ENCODE measurements around the gene UACA.

The UACA gene

DNA sequence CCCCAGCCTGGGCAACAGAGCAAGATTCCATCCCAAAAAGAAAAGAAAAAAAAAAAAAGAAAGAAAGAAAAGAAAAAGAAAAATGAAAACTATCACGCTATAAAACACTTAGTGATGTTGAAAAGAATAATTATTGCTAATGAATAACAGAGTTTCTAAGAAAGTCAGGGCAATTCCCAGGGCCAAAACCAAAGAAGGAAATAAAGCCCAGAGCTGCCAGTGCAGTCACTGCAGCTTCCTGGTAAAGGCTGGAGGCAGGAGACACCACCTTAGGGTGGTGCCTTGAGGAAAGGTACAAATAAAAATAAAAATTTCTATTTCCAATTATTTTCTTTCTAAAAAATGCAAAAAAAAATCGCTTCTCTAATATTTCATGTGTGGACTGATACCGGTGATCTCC is 19.7 kb upstream of the UACA start:
- no peak for DNase-seq (ENCODE audit: low read depth in 2 of 2)

DNA sequence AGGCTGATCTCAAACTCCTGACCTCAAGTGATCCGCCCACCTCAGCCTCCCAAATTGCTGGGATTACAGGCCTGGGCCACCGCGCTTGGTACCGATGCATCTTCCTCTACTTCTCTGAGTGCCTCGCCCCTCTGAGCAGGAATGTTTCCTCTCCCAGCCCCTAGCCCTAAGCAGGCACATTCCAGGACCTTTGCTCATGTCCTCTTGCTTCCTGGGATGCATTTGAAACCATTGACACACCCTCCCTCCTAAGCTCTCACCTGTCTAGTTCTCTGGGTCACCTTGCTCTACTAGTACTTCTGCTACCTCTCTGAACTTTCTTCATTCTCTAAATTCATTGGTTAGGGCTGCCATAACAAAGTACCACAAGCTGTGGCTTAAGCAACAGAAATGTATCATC is 17.9 kb upstream of the UACA start:
- no peak for DNase-seq (ENCODE audit: low read depth in 2 of 2)

DNA sequence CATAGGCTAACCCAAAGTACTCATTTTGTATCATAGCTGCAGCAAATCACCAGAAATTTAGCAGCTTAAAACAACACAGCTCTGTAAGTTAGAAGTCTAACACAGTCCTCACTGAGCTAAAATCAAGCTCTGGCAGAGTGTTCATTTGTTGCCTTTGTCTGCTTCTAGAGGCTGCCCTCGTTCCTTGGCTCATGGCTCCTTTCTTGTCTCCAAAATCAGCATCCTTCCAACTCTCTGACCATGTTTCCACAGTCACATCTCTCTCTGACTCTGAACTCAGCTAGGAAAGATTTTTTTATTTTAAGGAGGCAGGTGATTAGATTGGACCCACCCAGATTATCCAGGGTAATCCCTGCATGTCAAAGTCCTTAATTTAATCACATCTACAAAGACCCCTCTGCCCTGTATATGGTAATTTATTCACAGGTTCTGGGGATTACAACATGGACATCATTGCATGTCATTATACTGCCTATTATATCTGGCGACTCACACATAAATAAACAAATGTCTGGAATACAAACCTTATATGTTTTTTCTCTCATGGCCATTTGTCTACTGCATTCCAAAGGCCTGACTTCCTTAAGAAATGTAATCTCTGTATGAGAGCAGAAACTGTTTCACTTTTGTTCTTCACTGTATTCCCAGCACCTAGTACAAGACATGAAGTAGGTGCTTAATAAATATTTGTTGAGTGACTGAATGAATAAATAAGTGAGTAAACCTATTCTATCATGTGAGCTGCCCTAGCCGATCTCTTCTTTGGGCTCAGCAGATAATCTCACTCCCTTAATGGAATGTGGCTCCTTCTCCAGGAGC is 15.1 kb upstream of the UACA start:
- no peak for DNase-seq (ENCODE audit: low read depth in 2 of 2)

DNA sequence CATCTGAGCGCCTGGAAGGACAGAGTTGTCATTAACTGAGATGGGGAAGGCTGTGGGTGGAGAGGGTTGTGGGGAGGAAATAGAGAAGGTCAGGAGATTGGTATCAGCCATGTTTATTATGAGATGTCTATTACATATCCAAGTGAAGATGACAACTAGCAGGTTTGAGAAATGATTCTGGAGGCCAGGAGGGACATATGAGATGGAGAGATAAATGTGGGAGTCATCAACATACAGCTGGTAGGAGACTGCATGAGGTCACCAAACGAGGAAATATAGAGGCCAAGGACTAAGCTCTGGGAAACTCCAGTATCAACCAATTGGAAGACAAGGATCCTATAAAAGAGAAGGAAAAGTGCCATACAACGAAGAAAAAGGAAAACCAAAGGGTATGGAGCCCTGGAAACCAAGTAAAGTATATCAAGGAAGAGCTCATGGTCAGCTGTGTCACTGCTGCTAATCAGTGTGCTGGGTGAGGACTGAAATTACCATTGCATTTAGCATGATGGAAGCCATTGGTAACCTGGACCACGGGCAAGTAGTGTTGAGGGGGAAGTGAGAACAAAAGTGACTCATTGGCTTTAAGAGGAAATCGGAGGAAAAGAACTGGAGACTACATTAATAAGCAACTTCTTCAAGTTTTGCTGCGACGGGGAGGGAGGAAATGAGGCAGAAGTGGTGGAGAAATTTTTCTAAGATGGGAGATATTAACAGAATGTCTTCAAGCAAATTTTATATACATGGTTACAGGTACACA is 14.0 kb upstream of the UACA start:
- no peak for DNase-seq (ENCODE audit: low read depth in 2 of 2)

DNA sequence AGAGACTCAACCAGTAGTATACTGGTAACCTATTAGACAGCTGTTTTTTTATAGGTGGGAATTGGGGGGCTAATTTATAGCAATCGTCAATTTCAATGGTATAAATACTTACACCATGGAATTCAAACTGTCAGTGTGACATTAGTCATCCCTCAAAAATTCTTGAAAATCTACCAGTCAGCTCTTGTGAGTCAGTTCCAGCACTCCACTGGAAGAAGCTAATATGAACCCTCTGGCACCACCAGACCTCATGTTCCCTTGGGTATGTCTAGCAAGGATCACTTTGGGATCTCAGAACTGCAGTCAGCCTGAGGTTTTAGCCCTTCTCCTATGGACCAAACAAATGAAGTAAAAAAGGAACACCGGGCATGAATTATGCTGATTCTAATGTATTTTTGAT is 11.8 kb upstream of the UACA start:
- DNase-seq (ENCODE audit: low read depth in 2 of 2): no peak

DNA sequence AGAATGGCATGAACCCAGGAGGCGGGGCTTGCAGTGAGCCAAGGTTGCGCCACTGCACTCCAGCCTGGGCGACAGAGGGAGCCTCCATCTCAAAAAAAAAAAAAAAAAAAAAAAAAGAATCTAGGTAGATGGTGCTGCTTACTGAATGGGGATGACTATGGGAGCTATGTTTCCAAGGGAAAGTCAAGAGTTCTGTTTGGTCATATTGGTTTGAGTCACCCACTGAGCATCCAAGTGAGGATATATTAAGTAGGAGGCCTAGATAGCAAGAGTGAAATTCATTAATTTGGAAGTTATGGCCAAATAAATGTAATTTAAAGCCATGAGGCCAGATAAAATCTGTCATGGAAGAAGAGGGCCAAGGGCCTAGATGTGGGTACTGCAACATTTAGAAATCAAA is 9.0 kb upstream of the UACA start:
- no peak for DNase-seq (ENCODE audit: low read depth in 2 of 2)

DNA sequence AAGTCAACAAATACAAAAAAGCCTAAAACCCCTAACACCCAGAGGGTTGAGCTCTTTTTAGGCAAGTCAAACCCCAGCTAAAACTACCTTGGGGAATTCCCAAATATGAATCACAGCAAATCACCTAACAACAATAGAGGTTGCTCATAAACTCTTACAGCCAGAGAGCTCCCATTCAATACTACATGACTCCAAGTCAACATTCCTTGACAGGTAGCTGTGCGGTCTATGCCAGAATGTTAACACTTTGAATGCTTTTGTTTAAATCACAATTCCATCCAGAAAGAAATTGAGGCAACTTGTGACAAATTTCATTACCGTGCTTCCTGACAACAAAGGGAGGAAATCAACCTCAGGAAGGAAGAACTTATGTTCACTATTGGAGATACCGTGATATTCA is 7.5 kb upstream of the UACA start:
- no peak for DNase-seq (ENCODE audit: low read depth in 2 of 2)

DNA sequence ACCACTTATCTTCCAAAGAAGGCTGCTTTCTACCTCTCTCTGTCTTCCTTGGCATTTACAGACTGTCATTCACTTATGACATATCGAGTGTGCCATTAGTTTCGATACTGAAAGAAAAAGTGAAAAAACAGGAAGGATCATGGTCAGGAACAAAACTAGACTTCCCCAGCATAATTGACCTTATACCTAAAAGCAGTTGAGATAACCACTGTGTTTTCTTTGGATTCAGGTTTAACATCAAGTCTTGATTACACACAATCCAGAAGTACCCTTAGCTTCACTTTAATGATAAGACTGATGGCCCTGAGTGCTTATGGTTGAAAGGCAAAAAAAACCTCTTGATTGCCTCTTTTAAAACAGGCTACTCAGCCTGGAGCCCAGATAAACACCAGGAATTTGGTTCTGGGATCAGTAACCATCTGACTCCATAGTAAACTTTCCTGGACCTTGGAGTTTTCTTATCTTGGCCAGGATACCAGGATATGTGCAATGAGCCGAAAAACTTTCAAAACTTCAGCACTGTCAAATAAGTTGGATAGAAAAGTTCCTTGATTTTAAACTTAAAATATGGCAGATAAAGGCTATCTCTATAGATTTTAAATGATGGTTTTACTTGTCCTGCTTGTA is 5.0 kb upstream of the UACA start:
- no peak for DNase-seq (ENCODE audit: low read depth in 2 of 2)

DNA sequence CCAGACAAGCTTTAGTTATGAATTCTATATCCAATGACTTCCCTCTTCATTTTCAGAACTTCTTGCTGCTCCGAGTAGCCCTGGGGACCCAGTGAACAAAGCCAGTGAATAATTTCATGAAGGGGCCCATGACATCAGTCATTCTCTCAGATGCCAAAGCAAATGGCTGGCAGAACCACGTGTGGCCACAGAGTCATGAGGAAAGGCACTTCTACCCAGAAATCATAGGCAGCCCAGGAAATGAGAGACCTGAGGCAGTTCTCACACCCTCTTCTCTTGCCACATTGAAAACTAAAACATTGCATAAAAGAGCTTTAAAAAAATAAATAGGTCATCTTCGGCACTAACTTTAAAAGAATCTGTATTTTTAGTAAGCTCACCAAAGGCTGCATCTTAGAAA is 4.3 kb upstream of the UACA start:
- no peak for DNase-seq (ENCODE audit: low read depth in 2 of 2)

DNA sequence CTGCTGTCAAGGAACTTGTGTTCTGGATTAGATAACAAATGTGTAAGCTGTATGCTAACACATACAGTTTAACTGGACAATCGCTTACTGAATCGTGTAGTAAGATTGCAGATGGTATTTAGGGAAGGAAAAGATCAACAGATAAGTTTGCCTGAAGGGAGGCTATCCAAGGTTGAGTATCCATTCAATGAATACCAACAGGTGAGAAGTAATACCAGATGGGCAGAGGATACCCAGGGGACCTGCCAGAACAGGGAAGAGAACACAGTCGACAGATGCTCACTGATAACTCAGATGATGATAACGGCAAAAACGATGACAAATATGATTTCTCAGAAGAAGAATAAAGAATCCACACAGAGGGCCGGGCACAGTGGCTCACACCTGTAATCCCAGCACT is 3.2 kb upstream of the UACA start:
- DNase-seq (ENCODE audit: low read depth in 2 of 2): no peak

DNA sequence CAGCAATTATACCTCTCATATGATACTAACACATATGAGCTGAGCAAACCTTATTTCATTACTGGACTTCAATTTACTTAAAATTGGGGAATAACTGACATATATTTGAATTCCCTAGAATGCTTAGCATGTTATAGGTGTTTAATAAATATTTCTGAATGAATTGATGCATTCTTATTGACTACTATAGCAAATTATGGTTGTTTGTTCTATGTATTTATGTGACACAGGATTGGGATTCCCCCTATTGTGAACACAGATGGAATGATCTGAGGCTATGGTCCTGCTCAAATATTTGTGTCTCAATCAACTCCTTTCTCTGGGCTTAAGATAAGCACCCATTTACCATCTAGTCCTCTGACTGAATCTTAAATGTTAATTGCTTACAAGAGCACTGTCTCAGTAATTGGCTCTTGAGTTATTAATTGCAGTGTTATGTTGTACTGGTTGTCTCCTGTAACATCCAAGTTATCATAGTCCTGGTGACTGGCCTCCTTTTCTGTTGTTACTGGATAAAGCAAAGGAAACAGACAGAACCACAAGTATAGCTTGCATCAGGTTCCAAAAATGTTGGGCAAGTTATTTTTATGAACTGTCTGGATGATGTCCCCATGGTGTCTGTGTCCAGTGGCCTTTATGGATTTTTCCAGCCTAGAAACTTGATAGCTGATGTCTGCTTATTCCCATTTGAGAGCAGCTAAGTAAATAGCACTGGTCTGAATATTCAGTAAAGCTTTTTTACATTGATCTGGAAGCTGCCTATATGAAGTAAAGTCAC is 2.3 kb upstream of the UACA start:
- DNase-seq (ENCODE audit: low read depth in 2 of 2): no peak

DNA sequence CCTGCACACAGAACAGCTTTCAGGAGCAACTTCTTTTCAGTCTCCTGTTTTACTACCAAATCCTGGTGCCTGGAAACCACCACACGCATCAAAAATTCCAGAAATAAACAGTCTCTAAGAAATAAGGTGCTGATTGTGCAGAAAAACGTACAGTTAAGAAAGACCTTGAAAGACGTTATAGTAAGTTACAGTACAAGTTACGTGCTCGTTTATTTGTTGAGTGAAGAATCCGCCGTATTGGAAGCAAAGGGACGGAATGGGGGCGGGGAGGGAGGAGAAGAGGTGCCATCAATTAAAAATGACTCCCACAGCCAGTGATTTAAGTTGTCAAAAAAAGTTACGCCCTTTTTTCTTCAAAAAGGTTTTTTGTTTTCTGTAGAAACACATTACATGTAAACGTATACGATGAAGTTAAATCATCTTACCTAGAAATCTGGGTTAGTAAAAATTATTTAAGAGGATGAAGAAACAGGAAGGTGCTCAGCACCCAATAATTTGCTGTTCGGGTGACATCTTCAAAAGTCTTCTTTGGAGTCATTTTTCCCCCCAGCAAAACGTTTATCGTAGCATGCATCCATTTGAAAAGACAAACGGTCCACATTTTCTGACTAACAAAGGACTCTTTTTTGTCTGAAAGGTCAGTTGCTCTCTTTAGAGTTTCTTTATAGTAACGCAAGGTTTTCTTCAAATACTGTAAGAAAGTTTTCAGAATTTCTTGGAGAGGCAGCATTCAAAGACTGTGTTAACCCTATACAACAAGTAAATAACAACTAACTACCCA is 782 bp upstream of the UACA start:
- DNase-seq (ENCODE audit: low read depth in 2 of 2): no peak

DNA sequence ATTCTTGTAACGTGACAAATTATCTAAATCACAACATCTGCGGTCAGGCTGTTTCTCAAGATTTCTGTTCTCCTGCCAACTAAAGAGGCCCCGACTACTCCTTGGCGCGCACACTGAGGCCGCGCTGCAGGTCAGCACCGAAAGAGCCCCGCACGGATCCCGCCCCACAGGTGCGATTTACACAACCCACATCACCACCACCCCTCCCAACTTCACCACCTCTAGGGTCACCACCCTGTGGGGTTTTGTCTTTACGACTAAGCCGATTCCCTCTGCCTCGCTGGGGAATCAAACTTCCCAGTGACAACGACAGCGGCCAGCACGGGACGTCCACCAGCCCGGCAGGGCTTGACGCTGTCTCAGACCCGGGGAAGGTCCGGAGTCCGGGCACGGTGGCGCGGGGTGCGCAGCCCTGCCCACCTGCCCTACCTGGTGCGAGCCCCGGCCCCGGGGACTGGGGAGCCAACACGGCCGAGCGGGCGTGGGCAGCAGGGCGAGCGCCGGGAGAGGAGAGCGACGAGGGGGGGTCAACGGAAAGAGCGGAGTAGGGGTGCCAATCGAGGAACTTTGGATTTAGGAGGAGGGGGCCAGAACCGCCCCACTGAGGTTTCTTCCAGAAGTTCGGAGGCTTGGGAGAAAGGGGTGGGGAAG is 764 bp downstream of the UACA start:
- no peak for DNase-seq (ENCODE audit: low read depth in 2 of 2)

DNA sequence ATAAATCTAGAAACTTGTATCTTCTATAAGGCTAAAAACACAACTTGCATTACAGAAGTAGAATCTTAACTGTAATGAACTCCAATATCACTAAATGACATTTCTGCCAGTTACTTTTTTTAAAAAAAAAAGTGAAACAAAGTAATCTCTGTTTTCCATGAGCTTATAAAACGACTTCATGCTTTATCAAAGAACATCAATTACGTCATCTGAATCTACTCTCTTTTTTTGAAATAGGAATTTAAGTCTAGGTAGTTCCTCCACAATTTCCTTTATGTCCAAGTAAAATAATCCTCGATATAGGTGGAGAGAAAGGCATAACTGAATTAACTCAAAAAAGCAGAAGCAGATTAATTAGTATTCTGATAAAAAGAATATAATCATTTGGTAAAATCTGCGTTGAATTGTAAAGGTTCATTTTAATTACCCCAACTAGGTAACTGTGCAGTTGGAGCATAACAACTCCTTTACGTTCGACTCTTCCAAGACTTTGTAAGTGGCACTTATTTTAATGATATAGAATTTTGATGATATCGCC is 1.4 kb downstream of the UACA start:
- DNase-seq (ENCODE audit: low read depth in 2 of 2): no peak

DNA sequence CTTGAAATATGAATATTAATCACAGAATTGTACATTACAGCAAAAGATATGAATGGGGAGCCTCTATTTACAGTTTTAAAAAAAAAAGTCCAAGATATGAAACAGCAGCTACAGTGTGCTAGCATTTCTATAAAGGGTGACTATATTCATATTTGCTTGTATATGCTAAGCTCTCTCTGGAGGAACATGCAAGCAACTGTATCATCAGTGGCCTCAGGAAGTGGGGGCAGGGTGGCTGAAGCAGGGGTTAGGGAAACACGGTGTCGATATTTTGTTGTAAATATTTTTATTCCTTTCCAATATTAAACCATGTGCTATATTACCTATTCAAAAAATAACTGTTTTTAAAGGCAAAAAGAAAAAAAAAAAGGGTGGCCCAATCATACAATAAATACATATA is 2.3 kb downstream of the UACA start:
- DNase-seq (ENCODE audit: low read depth in 2 of 2): no peak

DNA sequence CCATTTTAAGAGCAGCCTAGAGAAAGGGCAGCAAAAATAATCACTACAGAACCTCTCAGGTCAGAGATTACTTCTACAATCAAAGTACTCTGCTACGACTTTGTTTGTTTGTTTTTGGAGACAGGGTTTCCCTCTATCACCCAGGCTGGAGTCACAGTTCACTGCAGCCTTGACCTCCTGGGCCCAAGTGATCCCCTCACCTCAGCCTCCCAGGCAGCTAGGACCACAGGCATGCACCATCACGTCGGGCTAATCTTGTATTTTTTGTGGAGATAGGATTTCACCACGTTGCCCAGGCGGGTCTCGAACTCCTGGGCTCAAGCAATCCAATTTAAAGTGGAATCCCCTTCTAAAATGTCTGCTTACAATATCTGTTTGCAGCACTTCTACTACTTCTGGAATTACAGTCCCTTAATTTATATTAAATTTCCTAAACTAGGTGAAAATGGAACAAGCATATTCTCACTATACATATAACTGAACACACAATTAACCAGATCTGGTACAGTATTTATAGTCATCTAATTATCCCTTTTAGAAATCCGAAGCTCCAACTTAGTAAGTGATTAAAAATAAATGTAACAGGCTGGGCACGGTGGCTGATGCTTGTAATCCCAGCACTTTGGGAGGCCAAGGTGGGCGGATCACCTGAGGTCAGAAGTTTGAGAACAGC is 4.4 kb downstream of the UACA start:
- no peak for DNase-seq (ENCODE audit: low read depth in 2 of 2)

DNA sequence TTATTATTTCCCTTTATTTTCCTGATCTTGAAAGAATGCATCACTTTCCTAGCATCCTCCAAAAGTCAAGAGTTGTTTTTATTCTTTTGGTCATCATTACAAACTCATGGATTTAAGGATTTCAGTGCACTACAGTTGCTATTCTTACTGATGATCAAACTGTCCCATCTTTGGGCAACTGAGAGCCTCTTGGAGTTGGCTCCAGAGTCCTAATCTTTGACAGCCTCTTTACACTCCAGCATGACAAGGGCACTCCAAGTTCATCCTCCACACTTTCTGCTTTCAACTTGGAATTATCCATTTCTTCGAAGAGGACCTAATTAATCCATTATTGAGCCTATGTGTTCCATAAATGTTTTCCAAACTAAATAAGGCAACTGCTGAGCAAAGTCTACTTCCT is 5.7 kb downstream of the UACA start:
- DNase-seq (ENCODE audit: low read depth in 2 of 2): no peak

DNA sequence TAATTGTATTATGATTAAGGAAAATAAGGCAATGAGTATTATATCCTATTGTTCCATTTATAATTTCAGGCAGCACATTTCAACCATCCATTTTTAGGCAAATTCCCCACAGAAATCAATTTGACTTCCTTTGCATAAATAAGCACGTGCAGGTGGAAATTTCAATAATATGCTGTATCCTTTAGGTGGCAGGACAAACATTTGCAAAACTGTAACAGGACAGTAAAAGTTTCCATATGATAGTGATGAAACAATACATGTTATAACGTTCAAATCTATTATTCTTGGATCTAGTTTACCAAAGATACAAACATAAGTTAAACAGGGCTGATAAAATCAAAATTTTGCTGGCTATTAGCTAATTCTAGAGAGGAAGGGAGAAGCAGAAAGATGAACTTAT is 8.5 kb downstream of the UACA start:
- no peak for DNase-seq (ENCODE audit: low read depth in 2 of 2)

DNA sequence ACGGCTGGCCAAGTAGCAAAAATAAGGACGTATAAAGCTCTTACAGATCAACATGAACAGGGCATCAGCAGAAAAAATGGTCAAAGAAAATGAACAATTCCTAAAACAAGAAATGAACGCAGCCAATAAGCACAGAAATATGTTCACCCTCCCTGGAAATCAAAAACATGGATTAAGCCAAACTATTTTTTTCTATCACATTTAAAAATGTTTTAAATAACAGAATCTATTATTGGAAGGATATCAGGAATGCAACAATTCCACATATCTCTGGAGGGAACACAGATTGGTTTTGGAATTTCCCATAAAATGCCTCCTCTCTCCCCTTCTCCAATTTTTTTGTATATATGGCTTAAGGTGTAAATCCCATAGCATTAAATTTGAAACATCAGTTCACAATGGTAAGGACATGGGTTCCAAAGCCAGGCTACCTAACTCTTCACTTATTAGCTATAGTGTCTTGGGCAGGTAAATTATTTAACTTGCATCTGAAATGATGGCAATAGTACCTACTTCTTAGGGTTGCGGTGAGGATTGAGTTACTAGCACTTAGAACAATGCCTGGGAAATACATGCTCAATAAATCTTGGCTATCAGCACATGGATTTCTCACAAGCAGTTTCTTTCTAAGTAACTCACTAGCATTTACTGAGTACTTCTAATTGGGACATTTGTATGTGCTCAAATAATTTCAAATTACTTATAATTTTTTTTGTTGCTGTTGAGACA is 10.1 kb downstream of the UACA start:
- no peak for DNase-seq (ENCODE audit: low read depth in 2 of 2)
